WTC11 (cell line): Measurements from ENCODE around the gene TKT. TPM values are rescaled to one million over a fixed set of nuclear protein-coding genes. Genes with fewer than 3 reads are reported as not detected.

Experiments used
- ATAC-seq: fragments of 200-7000 bp; cut with Tn5 transposase; 2 replicates; pipeline ENCODE4 v1.10.0; 2021; ENCODE audit warnings: mild to moderate bottlenecking, moderate library complexity
- CTCF ChIA-PET: fragments of 300-600 bp; sonication (Branson Sonifier 250); formaldehyde crosslinking; loops from one replicate; lab custom pipeline; 2021; ENCODE audit warnings: antibody characterized with exemption; lab: Charles Lee
- POLR2A ChIA-PET: fragments of 350-600 bp; sonication (Branson Sonifier 250); formaldehyde crosslinking; loops from one replicate; lab custom pipeline; 2021; ENCODE audit warnings: antibody characterized with exemption; lab: Charles Lee
- DNase-seq: peaks from one replicate; pipeline ENCODE4 v3.0.0; 2021; ENCODE audit warnings: low spot score
- H3K27ac Mint-ChIP-seq: 2 replicates; pipeline ENCODE4 v1.8.0; 2021; ENCODE audit warnings: mixed read lengths
- H3K27me3 Mint-ChIP-seq: 2 replicates; pipeline ENCODE4 v1.8.0; 2021; ENCODE audit warnings: low read depth, mild to moderate bottlenecking, moderate library complexity, mixed read lengths
- H3K36me3 Mint-ChIP-seq: 2 replicates; pipeline ENCODE4 v1.8.0; 2021; ENCODE audit warnings: mixed read lengths
- H3K4me1 Mint-ChIP-seq: 2 replicates; pipeline ENCODE4 v1.8.0; 2022; ENCODE audit warnings: mixed read lengths
- H3K4me3 Mint-ChIP-seq: 2 replicates; pipeline ENCODE4 v1.8.0; 2021; ENCODE audit warnings: mild to moderate bottlenecking, moderate library complexity, mixed read lengths
- H3K9me3 Mint-ChIP-seq: 2 replicates; pipeline ENCODE4 v1.8.0; 2021; ENCODE audit warnings: mixed read lengths
- AFF4 ChIP-seq: sonication (generic); formaldehyde crosslinking; IDR thresholded peaks from 2 replicates; pipeline ENCODE4 v1.8.1; 2023; ENCODE audit warnings: mild to moderate bottlenecking, missing genetic modification reagents, borderline replicate concordance
- CDX4 ChIP-seq: fragments of 250-450 bp; sonication (Bioruptor Pico); IDR thresholded peaks from 2 replicates; pipeline ENCODE4 v1.9.0; 2021; ENCODE audit warnings: moderate library complexity, mild to moderate bottlenecking, inconsistent platforms, borderline replicate concordance
- CREB1 ChIP-seq: sonication (generic); formaldehyde crosslinking; IDR thresholded peaks from 2 replicates; pipeline ENCODE4 v1.8.0; 2023; ENCODE audit warnings: mild to moderate bottlenecking, missing genetic modification reagents
- ESRRA ChIP-seq: sonication (generic); formaldehyde crosslinking; IDR thresholded peaks from 2 replicates; pipeline ENCODE4 v1.8.1; 2022; ENCODE audit warnings: mild to moderate bottlenecking, missing genetic modification reagents, borderline replicate concordance
- FOXP4 ChIP-seq: sonication (generic); formaldehyde crosslinking; IDR thresholded peaks from 2 replicates; pipeline ENCODE4 v1.8.0; 2022; ENCODE audit warnings: mild to moderate bottlenecking, missing genetic modification reagents
- IRF1 ChIP-seq: sonication (generic); formaldehyde crosslinking; IDR thresholded peaks from 2 replicates; pipeline ENCODE4 v1.8.0; 2023; ENCODE audit warnings: missing genetic modification reagents
- JAZF1 ChIP-seq: fragments of 250-450 bp; sonication (Bioruptor Pico); IDR thresholded peaks from 2 replicates; pipeline ENCODE4 v1.9.0; 2021; ENCODE audit warnings: moderate library complexity, mild to moderate bottlenecking, inconsistent platforms
- MYBL2 ChIP-seq: sonication (generic); formaldehyde crosslinking; IDR thresholded peaks from 2 replicates; pipeline ENCODE4 v1.8.1; 2023; ENCODE audit warnings: mild to moderate bottlenecking, moderate library complexity, missing genetic modification reagents
- SOX15 ChIP-seq: fragments of 250-450 bp; sonication (Bioruptor Pico); IDR thresholded peaks from 2 replicates; pipeline ENCODE4 v1.9.0; 2021; ENCODE audit warnings: mild to moderate bottlenecking
- TCF7 ChIP-seq: sonication (generic); formaldehyde crosslinking; IDR thresholded peaks from 2 replicates; pipeline ENCODE4 v1.8.0; 2022; ENCODE audit warnings: mild to moderate bottlenecking, low read depth, missing genetic modification reagents, moderate library complexity
- TP53 ChIP-seq: sonication (generic); formaldehyde crosslinking; IDR thresholded peaks from 2 replicates; pipeline ENCODE4 v1.8.1; 2023; ENCODE audit warnings: mild to moderate bottlenecking, missing genetic modification reagents
- USF2 ChIP-seq: sonication (generic); formaldehyde crosslinking; IDR thresholded peaks from 2 replicates; pipeline ENCODE4 v1.8.1; 2023; ENCODE audit warnings: mild to moderate bottlenecking, missing genetic modification reagents, moderate library complexity
- ZBTB21 ChIP-seq: sonication (generic); formaldehyde crosslinking; IDR thresholded peaks from 2 replicates; pipeline ENCODE4 v1.8.1; 2023; ENCODE audit warnings: mild to moderate bottlenecking, missing genetic modification reagents, borderline replicate concordance
- ZNF232 ChIP-seq: sonication (generic); formaldehyde crosslinking; IDR thresholded peaks from 2 replicates; pipeline ENCODE4 v1.8.0; 2022; ENCODE audit warnings: mild to moderate bottlenecking, missing genetic modification reagents
- ZNF423 ChIP-seq: fragments of 250-450 bp; sonication (Bioruptor Pico); IDR thresholded peaks from 2 replicates; pipeline ENCODE4 v2.1.2; 2022; ENCODE audit warnings: mild to moderate bottlenecking, moderate library complexity
- ZNF532 ChIP-seq: fragments of 250-450 bp; sonication (Bioruptor Pico); IDR thresholded peaks from 2 replicates; pipeline ENCODE4 v1.9.0; 2021; ENCODE audit warnings: mild to moderate bottlenecking, borderline replicate concordance
- total RNA-seq: library from RNA; stranded (reverse); gene quantifications from 3 replicates; pipeline ENCODE4 v1.2.3, GENCODE V29; 2021

Gene TKT
- total RNA-seq, 1 experiment from 2014 or later: 1,040 TPM

- Mint-ChIP-seq H3K27me3 (no peaks in the 10 kb centered on the region), H3K4me3 (peak overlapping the region; percentile 0; the same call in 1 of the 2 replicates), H3K27ac (peak overlapping the region; percentile 89), H3K4me1 (peaks cover 67% of the 10 kb centered on the region), H3K9me3 (no peaks in the 10 kb centered on the region), H3K36me3 (peaks cover 46% of the 10 kb centered on the region)
- TF ChIP-seq ZNF232 (CRISPR knock-in tag): no peak
- TF ChIP-seq SOX15 (CRISPR knock-in tag): no peak
- TF ChIP-seq CDX4 (CRISPR knock-in tag): no peak
- TF ChIP-seq ZNF423 (CRISPR knock-in tag): no peak
- no peak for TF ChIP-seq IRF1 (CRISPR knock-in tag)
- no peak for TF ChIP-seq USF2 (CRISPR knock-in tag)
- no peak for TF ChIP-seq JAZF1
- no peak for TF ChIP-seq FOXP4 (CRISPR knock-in tag)
- no peak for TF ChIP-seq TCF7 (CRISPR knock-in tag)
- no peak for TF ChIP-seq CREB1
- no peak for TF ChIP-seq MYBL2 (CRISPR knock-in tag)
- TF ChIP-seq ZBTB21 (CRISPR knock-in tag): no peak
- TF ChIP-seq ESRRA: no peak
- no peak for TF ChIP-seq TP53 (CRISPR knock-in tag)
- no peak for TF ChIP-seq AFF4 (CRISPR knock-in tag)
- no peak for TF ChIP-seq ZNF532
- DNase-seq (no peak), ATAC-seq (peak; percentile 10)
- ChIA-PET POLR2A (interaction anchor here (0.9 to 1.3 kb wide), 2 partner anchors 9 to 11 kb away, joined by 3 to 4 read pairs; no protein-coding TSS in a partner anchor), CTCF (interaction anchor here (0.9 to 1.5 kb wide), 6 partner anchors 8 to 134 kb away, joined by 3 to 5 read pairs (median 3); no protein-coding TSS in a partner anchor)
Observed at GRCh38 chr3:53243785-53244184, 12.0 kb downstream of the TKT start.
